ENCODE results near the gene JMJD1C. TPM values are rescaled to one million over a fixed set of nuclear protein-coding genes. Genes with fewer than 3 reads are reported as not detected.

JMJD1C gene
- total and polyA plus RNA-seq, 2 donors (not counting 3 experiments of a cell fraction or from before 2014, with no cell fraction given): 32.1 to 97.1 TPM

GRCh38 chr10:63477927-63478326, 12.2 kb upstream of the JMJD1C start:
- no peaks in the 10 kb centered on the region for H3K27me3 ChIP-seq (ENCODE audit: control insufficient read depth in 2 of 2, insufficient read depth in 2 of 2, low read length in 2 of 2)
- no peaks in the 10 kb centered on the region for H3K9me3 ChIP-seq (replicated peaks; ENCODE audit: control insufficient read depth, insufficient read depth, low read length)
- POLR2A ChIA-PET: no interaction called here
- no peak overlapping the region for H3K27ac ChIP-seq (ENCODE audit: insufficient read depth, low read depth, low read length)
- dilution Hi-C loops (cut with MboI; ENCODE audit: extremely low pct_ligation_motif_present, low sequenced_read_pairs): no loop called here
- TF ChIP-seq EZH2 (IDR thresholded peaks at IDR 0.05; ENCODE audit: borderline replicate concordance, low read depth, low read length, severe bottlenecking) (no peak), POLR2A (IDR thresholded peaks at IDR 0.05; ENCODE audit: low read depth, low read length) (no peak), MYC (IDR thresholded peaks at IDR 0.05; ENCODE audit: low read depth, low read length) (no peak), JUN (IDR thresholded peaks at IDR 0.05; ENCODE audit: borderline replicate concordance, insufficient read depth, insufficient read length, low read depth) (no peak), CTCF (IDR thresholded peaks at IDR 0.05; ENCODE audit: extremely low read depth in 1 of 2, insufficient read depth in 1 of 2, low read depth in 1 of 2, low read length in 2 of 2) (no peak), GATA2 (IDR thresholded peaks at IDR 0.05; ENCODE audit: insufficient read depth, insufficient read length, low read depth, low read length) (no peak), MAX (IDR thresholded peaks at IDR 0.05; ENCODE audit: insufficient read depth, insufficient read length) (no peak), POLR2AphosphoS5 (IDR thresholded peaks at IDR 0.05; ENCODE audit: insufficient read depth, low read depth, low read length) (no peak), FOS (IDR thresholded peaks at IDR 0.05; ENCODE audit: borderline replicate concordance, insufficient read depth, low read length) (no peak)
- no peaks in the 10 kb centered on the region for H4K20me1 ChIP-seq (replicated peaks; ENCODE audit: control insufficient read depth, extremely low read depth, insufficient read depth, low read length)
- H3K4me3 ChIP-seq (replicated peaks in 1 of 3; ENCODE audit: insufficient read depth in 1 of 3, low read depth in 1 of 3, low read length in 3 of 3): no peak overlapping the region
- no peaks in the 10 kb centered on the region for H3K36me3 ChIP-seq (ENCODE audit: control insufficient read depth in 2 of 2, extremely low read depth in 1 of 2, insufficient read depth in 2 of 2, low read length in 2 of 2)
- H3K4me1 ChIP-seq (ENCODE audit: control insufficient read depth, extremely low read depth, insufficient read depth, low read length): no peaks in the 10 kb centered on the region
- H3K79me2 ChIP-seq (ENCODE audit: control insufficient read depth, insufficient read depth, low read length): peaks cover 68% of the 10 kb centered on the region
- BruUV-seq (replicated peaks): no TSS peak
- DNase-seq (ENCODE audit: low read depth, low spot score) (no peak), FAIRE-seq (no peak)
- CTCF ChIA-PET: interaction anchor here (1.8 kb wide), 1 partner anchor 242 kb away, joined by 5 read pairs; no protein-coding TSS in a partner anchor
- H3K4me2 ChIP-seq (ENCODE audit: insufficient read depth, low read length): no peak overlapping the region
- H3K9ac ChIP-seq (replicated peaks; ENCODE audit: extremely low read depth, insufficient read depth, low read length): no peak overlapping the region
- H3K9me1 ChIP-seq (replicated peaks; ENCODE audit: control insufficient read depth, extremely low read depth, insufficient read depth, low read length): no peaks in the 10 kb centered on the region
- H2AFZ ChIP-seq (ENCODE audit: low read depth, low read length): no peak overlapping the region
- intact Hi-C loops (cut with micrococcal nuclease): no loop called here

Measured in endothelial cell of umbilical vein (primary cell).